ENCODE results near the gene PDXDC1.
A peak's percentile ranks its signal among the peaks of the same experiment; 100 is the strongest.
"Not testable (repeated sequence)": the region's sequence is repeated elsewhere in the genome, so short reads cannot be mapped to it uniquely, and the experiment has no call there.

The PDXDC1 gene

DNA sequence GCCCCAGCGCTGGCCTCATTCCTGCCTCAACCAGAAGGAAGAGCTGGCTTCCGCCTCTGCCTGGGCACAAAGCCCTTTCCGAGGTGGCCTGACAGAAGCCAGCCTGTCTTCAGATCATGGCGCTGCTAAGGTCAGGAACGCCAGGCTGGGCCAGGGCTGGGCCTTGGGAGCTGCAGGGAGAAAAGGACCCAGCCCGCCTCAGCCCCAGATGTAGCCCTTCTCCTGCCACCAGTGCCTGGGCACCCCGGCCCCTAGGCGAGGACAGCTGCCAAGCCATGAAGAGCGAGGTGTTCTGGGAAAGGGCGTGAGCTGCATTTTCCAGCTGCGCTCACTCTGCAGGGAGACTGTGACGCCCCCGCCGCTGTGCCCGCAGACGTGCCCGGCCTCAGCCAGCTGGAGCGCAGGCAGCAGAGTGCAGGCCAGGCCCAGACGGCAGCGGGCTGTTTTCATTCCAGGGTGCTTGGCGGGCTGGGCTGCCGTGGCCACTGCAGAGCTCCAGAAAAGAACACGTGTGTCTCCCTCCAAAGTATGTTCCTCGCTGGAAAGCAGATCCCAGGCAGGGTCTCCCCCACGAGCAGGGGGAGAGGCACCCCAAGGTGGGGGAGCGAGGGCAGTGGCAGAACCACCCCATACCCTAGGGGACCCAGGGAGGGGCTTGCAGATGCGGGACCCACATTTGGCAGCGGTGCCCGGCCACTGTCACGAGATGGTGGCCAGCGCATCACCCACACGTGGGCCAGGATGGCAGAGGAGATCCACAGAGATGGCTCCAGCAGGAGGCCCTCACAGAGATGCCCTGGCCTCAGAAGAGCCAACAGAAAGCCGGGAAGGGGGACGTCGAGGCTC is 170.8 kb downstream of the PDXDC1 start:
- not testable (repeated sequence) for FAIRE-seq

DNA sequence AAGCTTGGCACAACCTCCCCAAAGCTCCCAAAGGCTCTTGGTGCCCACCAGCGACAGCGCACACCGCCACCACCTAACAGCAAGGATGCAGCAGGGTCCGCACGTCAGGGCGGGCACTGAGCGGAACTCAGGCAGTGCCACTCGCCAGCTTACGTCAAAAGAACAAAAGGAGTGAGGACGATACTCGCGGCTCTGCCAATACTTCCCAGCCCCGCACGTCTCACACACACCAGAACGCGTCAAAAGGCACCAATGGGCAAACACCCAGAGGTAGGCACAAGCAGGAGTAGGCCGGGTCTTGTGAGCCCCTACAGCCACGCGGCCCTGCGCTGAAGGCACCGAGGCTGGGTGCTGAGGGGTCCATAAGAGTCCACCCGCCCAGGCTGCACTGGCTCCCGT is 171.4 kb downstream of the PDXDC1 start:
- FAIRE-seq; DNase-seq (ENCODE audit: insufficient read length, low spot score): not testable (repeated sequence)

More for the DNA sequence above, 170.8 kb downstream of the PDXDC1 start:
- DNase-seq (ENCODE audit: insufficient read length, low spot score) = not testable (repeated sequence)

DNA sequence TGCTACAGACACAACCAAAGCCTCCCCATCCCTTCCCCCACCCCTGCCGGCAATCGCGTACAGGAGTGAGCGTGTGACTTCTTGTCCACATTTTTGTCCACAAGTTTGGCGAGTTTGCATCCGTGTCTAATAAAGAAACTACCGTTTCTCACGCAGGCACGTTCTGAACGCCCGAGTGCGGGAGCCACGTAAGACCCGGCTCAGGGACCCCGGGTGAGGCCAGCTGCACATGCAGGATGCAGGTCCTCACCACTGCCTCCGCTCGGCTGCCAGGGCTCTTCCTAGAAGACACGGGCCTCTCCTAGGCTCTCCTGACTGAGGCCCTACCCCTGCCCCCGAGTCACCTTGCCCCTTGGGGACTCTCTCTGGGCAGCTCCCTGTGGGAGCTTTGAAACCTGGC is 174.0 kb downstream of the PDXDC1 start:
- not testable (repeated sequence) for DNase-seq (ENCODE audit: insufficient read length, low spot score); FAIRE-seq

DNA sequence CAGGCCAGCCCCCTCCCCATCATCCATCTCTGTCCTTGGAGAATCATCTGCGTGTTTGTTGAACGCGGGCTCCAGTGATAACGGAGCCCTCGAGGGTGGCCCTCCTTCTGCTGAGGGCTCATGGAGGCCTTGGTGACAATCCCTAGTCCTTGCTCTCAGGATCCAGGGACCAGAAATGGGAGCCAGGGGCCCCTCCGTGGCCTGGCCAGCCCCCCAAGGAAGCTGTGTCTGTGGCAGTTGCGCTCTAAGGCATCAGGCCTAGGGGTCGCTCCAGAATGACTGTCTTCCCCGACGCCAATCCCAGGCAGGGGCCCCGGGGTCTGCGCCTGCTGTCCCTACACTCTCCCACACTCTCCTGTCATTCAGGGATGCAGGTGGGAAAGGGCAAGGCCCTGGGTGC is 174.4 kb downstream of the PDXDC1 start:
- DNase-seq (ENCODE audit: insufficient read length, low spot score); FAIRE-seq: not testable (repeated sequence)

DNA sequence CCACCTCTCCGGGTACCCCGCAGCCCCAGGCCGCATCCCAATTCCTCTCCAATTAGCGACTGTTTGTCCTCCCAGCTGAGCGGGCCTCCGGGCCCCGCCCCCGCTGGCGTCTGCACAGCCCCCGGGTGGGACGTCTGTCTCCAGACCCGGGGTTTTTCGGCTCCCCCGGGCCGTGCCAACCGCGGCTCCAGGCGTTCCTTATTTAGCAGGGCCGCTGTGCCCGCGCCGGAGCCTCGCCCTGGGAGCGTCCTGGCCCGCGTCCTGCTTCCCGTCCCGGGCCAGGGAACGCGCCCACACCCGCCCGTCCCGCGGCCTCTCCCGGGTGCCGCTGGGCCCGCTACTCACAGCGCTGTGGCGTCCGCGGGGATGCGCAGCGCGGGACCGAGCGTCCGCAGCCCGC is 179.2 kb downstream of the PDXDC1 start:
- DNase-seq (ENCODE audit: insufficient read length, low spot score); FAIRE-seq: not testable (repeated sequence)

DNA sequence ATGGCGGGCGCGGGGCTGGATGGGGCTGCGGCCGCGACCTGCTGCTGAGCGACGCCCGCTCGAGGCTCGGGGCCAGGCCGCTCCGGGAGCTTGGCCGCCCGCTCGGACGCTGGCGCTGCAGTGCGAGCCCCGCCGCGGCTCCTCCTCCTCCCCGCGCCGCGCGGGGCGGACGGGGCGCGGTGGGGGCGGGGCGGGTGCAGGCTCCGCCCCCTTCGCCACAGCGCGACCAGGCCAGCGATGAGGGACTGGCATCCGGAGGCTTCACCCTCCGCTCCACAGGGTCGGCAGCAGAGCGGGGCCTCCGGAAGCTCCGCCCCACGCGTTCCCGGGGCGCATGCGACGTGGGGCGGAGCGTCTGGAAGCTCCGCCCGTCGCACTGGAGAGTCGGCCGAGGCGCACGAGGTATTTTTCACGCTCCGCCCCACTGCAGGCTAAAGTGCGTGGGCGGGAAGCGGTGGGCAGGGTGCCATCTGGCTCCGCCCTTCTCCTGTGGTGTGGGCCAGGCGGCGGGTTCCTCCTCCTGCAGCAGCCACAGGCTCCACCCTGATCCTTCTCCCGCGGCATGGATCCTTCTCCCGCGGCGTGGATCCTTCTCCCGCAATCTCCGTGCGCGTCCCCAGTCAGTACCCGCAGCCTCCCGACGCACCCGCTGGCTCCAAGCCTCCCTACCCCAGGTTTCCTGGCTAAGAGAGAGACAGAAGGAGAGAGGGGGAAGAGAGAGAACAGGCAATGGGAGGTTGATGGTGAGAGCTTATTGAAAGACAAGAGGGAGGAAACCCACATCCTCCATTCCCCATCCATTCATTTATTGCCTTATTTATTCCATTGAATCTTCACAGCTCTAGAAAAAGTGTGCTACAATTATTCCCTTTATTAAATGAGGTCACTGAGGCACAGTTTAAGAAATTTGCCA is 180.1 kb downstream of the PDXDC1 start:
- peak; percentile 70 for DNase-seq (ENCODE audit: insufficient read length, low spot score)
- FAIRE-seq = not testable (repeated sequence)

DNA sequence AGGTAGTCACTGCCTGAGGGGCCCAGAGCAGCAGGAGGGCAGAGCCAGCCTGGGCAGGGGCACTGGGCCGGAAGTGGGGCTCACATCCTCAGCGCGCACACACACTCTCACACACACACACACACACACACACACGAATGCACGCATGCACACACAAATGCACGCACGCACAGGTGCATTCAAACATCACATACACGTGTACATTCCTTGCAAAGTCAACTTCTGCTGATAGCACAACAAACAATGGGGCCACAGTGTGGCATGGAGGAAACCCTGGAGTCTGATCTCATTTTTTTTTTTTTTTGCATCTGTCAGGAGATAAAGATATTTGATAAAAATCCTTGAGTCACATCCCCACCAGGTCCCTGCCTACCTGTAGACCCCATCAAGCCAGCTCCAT is 182.8 kb downstream of the PDXDC1 start:
- not testable (repeated sequence) for DNase-seq (ENCODE audit: insufficient read length, low spot score); FAIRE-seq

DNA sequence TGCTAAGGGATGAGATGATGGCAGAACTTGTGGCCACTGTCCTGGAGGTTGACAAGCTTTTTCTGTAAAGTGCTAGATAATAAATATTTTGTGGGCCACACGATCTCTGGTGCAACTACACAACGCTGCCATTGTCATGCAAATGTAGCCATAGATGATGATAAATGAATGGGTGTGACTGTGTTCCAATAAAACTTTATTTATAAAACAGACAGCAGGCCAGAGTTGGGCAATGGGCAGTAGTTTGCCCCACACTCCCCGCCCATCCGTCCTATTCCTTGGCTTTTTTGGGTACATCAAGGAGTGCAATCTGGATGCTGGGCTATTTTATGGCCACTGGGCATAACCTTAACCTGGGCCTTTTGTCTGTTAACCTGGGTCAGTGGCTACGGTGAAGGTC is 184.8 kb downstream of the PDXDC1 start:
- FAIRE-seq; DNase-seq (ENCODE audit: insufficient read length, low spot score): not testable (repeated sequence)

DNA sequence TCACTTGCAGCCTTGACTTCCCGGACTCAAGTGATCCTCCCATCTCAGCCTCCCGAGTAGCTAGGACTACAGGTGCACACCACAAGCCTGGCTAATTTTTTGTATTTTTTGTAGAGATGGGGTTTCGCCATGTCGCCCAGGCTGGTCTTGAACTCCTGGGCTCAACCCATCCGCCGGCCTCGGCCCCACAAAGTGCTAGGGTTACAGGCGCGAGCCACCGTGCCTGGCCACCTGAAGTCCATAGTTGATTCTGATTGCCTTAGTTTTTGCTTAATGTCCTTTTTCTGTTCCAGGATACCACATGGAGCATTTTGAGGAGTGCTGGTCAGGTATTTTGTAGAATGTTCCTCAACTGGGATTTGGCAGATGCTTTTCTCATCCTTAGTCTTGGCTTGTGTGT is 185.7 kb downstream of the PDXDC1 start:
- not testable (repeated sequence) for FAIRE-seq; DNase-seq (ENCODE audit: insufficient read length, low spot score)

DNA sequence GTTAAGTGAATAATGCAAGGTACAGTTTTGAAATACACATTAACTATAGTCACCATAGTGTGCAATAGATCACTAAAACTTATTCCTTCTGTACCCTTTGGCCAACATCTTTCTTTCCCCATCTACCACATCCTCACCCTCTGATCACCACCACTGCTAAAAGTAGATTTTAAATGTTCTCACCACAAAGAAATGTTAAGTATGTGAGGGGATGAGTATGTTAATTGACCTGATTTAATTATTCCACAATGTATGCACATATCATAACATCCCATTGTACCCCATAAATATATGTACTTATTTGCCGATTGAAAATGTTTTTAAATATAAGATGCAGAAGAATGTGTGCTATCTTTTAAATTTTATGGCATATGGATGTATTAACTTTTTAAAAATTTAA is 188.2 kb downstream of the PDXDC1 start:
- not testable (repeated sequence) for FAIRE-seq

DNA sequence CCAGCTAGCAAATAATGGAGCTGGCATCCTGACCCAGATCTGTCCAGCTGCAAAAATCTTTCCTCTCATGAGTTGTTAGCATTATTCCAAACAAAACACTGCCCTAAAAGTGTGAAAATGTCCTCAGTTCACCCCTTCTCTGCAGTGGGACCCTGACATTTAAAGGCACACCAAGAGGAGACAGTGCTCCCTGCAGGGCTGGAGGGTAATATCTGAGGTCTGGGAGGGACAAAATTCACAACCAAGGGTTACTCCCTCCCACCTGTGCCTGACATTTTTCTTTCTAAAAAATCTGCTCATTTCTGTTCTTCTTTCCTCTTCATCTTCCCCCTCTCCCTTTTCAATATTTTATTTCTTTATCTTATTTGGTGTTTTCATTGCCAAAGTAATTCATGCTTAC is 191.4 kb downstream of the PDXDC1 start:
- FAIRE-seq; DNase-seq (ENCODE audit: insufficient read length, low spot score): not testable (repeated sequence)

More for the DNA sequence above, 188.2 kb downstream of the PDXDC1 start:
- DNase-seq (ENCODE audit: insufficient read length, low spot score) = not testable (repeated sequence)

DNA sequence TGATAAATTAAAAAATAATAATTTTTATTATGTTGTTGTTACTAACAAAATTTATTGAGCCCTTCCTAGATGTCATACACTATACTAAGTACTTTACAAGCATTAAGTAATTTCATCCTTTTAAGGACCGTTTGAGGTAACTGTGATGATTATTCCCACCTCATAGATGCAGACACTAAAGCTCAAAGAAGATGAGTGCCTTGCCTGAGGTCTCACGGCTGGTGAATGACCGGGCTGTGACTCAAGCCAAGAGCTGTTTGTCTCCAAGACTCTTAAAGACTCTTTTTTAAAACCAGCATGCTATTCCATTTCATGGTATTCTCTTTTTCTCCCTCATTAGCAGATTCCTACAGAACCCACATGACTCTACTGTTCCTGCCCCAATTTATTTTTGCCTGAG is 193.5 kb downstream of the PDXDC1 start:
- FAIRE-seq = not testable (repeated sequence)

DNA sequence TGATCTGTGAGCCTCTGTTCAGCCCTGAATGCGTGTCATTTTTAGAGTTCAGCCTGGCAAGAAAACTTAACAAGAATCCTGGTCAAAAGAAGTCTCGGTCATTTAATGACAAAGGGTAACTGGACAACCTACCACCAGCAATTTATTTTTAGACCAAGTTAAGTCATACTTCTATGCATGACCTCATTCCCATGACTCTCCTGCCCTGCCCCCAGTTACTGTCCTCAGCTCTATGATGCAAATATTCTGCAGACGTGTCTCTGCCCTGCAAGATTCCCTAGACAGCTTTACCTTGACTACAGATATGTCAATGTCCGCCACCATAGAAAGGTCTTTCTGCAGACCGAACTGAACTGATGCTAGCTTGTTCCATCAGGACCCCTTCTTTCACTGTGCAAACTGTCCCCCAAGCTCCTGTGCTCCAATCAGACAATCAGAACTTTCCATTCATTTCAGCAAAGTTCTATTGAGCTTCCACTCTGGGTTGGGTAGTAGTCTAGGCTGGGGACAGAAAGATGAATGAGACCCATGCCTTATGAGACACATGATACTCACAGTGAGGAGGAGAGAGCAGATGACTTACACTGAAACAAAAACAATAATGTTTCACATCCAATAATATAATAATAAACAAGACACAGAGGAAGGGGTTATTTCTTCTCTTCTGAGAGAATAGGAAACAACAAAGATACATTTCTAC is 194.3 kb downstream of the PDXDC1 start:
- not testable (repeated sequence) for FAIRE-seq; DNase-seq (ENCODE audit: insufficient read length, low spot score)

More for the DNA sequence above, 193.5 kb downstream of the PDXDC1 start:
- DNase-seq (ENCODE audit: insufficient read length, low spot score) = not testable (repeated sequence)

DNA sequence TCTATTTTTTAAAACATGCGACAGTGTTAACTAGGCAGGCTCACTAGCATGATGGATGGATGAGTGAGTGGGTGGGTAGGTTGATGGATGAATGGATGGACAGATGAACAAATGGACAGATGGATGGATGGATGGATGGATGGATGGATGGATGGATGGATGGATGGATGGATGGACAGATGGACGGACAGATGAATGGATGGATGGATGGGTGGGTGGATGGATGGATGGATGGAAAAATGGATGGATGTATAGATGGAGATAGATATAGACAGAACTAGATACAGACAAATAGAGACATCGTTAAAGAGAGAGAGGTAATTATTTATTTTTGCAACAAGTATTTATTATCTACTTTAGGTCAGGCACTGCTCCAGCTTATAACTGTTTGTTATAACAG is 205.1 kb downstream of the PDXDC1 start:
- not testable (repeated sequence) for DNase-seq (ENCODE audit: insufficient read length, low spot score); FAIRE-seq

DNA sequence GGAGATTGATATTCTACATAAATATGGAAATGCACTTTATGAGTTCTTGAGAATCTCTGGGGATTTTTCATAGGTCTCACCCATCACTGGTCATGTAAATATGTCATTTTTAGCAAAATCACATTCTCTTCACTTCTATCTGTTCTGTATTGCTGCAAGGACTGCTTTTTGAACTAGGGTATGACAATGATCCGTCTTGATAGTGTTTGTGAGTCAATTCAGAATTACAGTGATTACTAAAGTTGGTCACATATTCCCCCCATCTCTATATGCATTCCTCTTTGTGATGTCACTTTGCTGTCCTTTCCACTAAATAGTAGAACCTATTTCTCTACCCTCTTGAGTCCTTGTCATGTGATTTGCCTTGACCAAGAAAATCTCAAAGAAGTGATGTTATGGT is 206.1 kb downstream of the PDXDC1 start:
- not testable (repeated sequence) for DNase-seq (ENCODE audit: insufficient read length, low spot score); FAIRE-seq

DNA sequence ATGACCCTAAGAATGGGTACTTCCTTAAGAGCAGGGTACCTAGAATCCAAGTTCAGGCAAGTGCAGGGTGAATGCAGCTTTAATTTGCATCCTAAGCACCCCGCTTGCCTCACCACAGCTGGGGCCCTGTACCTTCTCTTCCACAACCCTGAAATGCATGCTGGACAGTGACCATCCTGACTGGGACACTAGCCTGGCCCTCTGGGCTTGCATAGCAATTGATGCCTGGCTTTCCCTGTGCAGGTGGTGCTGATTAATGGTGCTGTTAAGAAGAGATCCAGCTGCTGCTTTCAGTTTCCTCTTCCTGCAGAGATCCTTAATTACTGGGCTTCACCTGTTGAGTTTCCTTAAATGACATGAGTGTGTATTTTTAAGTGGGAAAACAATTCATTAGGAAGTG is 209.2 kb downstream of the PDXDC1 start:
- DNase-seq (ENCODE audit: insufficient read length, low spot score); FAIRE-seq: not testable (repeated sequence)
